HEK293 (cell line): ENCODE measurements around the gene TRAF3IP3.

Experiments
- BCL11A ChIP-seq: fragments of 450-650 bp; formaldehyde crosslinking; IDR thresholded peaks from 2 replicates; pipeline ENCODE4 v1.5.1; 2016; ENCODE audit warnings: low read depth, missing biosample characterization, missing genetic modification characterization
- CTCF ChIP-seq: fragments of 450-650 bp; formaldehyde crosslinking; IDR thresholded peaks from 2 replicates; pipeline ENCODE4 v1.5.1; 2016; ENCODE audit warnings: missing biosample characterization, missing genetic modification characterization
- ZNF146 ChIP-seq: fragments of 450-650 bp; formaldehyde crosslinking; IDR thresholded peaks from 2 replicates; pipeline ENCODE4 v1.5.1; 2016; ENCODE audit warnings: missing biosample characterization, missing genetic modification characterization
- ZNF302 ChIP-seq: fragments of 450-650 bp; formaldehyde crosslinking; IDR thresholded peaks from 2 replicates; pipeline ENCODE4 v1.5.1; 2016; ENCODE audit warnings: missing biosample characterization, missing genetic modification characterization, low read depth
- ZNF555 ChIP-seq: fragments of 450-650 bp; formaldehyde crosslinking; conservative IDR thresholded peaks from 2 replicates; pipeline ENCODE4 v1.5.1; 2017; ENCODE audit warnings: missing biosample characterization, mild to moderate bottlenecking, missing genetic modification characterization, inconsistent platforms
- ZNF571 ChIP-seq: fragments of 450-650 bp; formaldehyde crosslinking; IDR thresholded peaks from 2 replicates; pipeline ENCODE4 v1.5.0; 2017; ENCODE audit warnings: missing biosample characterization, missing genetic modification characterization
- ZSCAN16 ChIP-seq: fragments of 450-650 bp; formaldehyde crosslinking; IDR thresholded peaks from 2 replicates; pipeline ENCODE4 v1.5.1; 2016; ENCODE audit warnings: missing biosample characterization, missing genetic modification characterization
- TF ChIP-seq, protein P1 (sequence below): fragments of 450-650 bp; formaldehyde crosslinking; IDR thresholded peaks from 2 replicates; pipeline ENCODE4 v1.5.1; 2016; ENCODE audit warnings: missing biosample characterization, missing genetic modification characterization
- TF ChIP-seq, protein P2 (sequence below): fragments of 450-650 bp; formaldehyde crosslinking; IDR thresholded peaks from 2 replicates; pipeline ENCODE4 v1.5.1; 2016; ENCODE audit warnings: missing biosample characterization, missing genetic modification characterization

DNA sequence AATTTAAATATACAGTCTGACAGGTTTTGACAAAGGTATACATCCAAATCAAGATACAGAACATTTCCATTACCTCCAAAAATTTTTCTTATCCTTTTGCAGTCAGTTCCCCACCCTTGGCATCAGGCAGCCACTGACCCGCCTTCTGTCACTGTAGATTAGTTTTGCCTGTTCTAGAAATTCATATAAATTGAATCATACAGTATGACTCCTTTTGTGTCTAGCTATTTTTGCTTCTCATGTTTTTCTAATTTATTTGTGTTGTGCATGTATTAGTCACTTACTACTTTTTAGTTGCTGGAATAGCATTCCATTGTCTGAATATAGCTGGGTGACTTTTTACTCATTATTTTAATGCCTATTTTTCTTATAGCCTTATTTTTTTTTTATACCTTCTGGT is 75.8 kb downstream of the TRAF3IP3 start:
- no peak for TF ChIP-seq CTCF (tag by site-specific recombination)
- no peak for TF ChIP-seq ZNF302 (tag by site-specific recombination)
- TF ChIP-seq BCL11A = no peak
- TF ChIP-seq ZSCAN16 (tag by site-specific recombination) = no peak
- TF ChIP-seq, protein P1, sequence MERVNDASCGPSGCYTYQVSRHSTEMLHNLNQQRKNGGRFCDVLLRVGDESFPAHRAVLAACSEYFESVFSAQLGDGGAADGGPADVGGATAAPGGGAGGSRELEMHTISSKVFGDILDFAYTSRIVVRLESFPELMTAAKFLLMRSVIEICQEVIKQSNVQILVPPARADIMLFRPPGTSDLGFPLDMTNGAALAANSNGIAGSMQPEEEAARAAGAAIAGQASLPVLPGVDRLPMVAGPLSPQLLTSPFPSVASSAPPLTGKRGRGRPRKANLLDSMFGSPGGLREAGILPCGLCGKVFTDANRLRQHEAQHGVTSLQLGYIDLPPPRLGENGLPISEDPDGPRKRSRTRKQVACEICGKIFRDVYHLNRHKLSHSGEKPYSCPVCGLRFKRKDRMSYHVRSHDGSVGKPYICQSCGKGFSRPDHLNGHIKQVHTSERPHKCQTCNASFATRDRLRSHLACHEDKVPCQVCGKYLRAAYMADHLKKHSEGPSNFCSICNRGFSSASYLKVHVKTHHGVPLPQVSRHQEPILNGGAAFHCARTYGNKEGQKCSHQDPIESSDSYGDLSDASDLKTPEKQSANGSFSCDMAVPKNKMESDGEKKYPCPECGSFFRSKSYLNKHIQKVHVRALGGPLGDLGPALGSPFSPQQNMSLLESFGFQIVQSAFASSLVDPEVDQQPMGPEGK (tag by site-specific recombination) = no peak
- no peak for TF ChIP-seq ZNF571
- TF ChIP-seq, protein P2, sequence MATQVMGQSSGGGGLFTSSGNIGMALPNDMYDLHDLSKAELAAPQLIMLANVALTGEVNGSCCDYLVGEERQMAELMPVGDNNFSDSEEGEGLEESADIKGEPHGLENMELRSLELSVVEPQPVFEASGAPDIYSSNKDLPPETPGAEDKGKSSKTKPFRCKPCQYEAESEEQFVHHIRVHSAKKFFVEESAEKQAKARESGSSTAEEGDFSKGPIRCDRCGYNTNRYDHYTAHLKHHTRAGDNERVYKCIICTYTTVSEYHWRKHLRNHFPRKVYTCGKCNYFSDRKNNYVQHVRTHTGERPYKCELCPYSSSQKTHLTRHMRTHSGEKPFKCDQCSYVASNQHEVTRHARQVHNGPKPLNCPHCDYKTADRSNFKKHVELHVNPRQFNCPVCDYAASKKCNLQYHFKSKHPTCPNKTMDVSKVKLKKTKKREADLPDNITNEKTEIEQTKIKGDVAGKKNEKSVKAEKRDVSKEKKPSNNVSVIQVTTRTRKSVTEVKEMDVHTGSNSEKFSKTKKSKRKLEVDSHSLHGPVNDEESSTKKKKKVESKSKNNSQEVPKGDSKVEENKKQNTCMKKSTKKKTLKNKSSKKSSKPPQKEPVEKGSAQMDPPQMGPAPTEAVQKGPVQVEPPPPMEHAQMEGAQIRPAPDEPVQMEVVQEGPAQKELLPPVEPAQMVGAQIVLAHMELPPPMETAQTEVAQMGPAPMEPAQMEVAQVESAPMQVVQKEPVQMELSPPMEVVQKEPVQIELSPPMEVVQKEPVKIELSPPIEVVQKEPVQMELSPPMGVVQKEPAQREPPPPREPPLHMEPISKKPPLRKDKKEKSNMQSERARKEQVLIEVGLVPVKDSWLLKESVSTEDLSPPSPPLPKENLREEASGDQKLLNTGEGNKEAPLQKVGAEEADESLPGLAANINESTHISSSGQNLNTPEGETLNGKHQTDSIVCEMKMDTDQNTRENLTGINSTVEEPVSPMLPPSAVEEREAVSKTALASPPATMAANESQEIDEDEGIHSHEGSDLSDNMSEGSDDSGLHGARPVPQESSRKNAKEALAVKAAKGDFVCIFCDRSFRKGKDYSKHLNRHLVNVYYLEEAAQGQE (tag by site-specific recombination) = no peak
- TF ChIP-seq ZNF555 (tag by site-specific recombination) = no peak
- TF ChIP-seq ZNF146 (tag by site-specific recombination) = no peak
